PFSK-1 (cell line): Measurements from ENCODE around the gene NAPG.

Experiments used
- POLR2AphosphoS5 ChIP-seq: IDR thresholded peaks from 2 replicates; pipeline ENCODE4 v1.6.1; 2012; ENCODE audit warnings: low read depth, mild to moderate bottlenecking, control low read depth, low read length, moderate library complexity
- TF ChIP-seq, protein P1 (sequence below), 2 experiments: IDR thresholded peaks; 2 replicates each; pipeline versions ENCODE4 v1.6.1 to v1.8.0; 2011 to 2012; ENCODE audit warnings: low read depth in 2 of 2, low read length in 2 of 2, control low read depth in 1 of 2, inconsistent platforms in 1 of 2, mild to moderate bottlenecking in 1 of 2, moderate library complexity in 1 of 2; ENCODE audit not compliant: insufficient read depth in 1 of 2

DNA sequence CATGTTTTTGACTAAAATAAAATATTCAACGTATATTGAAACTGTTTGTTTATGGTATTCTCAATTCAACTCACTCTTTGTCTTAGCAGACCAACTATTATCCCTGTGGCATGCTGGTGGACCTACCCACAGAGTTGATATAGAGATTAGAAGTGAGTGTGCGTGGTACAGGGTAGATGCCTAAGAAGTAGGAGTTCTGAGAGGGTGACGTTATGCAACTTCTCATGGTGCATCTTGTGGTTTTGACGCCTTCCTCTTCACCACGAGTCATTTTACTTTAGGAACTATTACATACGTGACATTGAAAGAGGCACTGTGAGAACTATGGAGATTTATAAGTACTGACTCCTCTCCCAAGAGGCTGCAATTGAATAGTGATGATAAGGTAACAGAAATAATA, 26.6 kb upstream of the NAPG start:
- TF ChIP-seq, protein P1, sequence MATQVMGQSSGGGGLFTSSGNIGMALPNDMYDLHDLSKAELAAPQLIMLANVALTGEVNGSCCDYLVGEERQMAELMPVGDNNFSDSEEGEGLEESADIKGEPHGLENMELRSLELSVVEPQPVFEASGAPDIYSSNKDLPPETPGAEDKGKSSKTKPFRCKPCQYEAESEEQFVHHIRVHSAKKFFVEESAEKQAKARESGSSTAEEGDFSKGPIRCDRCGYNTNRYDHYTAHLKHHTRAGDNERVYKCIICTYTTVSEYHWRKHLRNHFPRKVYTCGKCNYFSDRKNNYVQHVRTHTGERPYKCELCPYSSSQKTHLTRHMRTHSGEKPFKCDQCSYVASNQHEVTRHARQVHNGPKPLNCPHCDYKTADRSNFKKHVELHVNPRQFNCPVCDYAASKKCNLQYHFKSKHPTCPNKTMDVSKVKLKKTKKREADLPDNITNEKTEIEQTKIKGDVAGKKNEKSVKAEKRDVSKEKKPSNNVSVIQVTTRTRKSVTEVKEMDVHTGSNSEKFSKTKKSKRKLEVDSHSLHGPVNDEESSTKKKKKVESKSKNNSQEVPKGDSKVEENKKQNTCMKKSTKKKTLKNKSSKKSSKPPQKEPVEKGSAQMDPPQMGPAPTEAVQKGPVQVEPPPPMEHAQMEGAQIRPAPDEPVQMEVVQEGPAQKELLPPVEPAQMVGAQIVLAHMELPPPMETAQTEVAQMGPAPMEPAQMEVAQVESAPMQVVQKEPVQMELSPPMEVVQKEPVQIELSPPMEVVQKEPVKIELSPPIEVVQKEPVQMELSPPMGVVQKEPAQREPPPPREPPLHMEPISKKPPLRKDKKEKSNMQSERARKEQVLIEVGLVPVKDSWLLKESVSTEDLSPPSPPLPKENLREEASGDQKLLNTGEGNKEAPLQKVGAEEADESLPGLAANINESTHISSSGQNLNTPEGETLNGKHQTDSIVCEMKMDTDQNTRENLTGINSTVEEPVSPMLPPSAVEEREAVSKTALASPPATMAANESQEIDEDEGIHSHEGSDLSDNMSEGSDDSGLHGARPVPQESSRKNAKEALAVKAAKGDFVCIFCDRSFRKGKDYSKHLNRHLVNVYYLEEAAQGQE (IDR thresholded peaks at IDR 0.05; ENCODE audit: insufficient read depth in 1 of 2, low read depth in 2 of 2, low read length in 2 of 2): no peak
- TF ChIP-seq POLR2AphosphoS5: no peak
